Measurements from ENCODE around the gene A1CF. TPM values are rescaled to one million over a fixed set of nuclear protein-coding genes. Genes with fewer than 3 reads are reported as not detected.

A1CF gene
- total and polyA plus RNA-seq, 2 experiments from 2014 or later: 0.05 TPM; not detected in 1

- H3K36me3 Mint-ChIP-seq (ENCODE audit: low read depth): no peaks in the 10 kb centered on the region
- no peak overlapping the region for H3K4me3 Mint-ChIP-seq
- no peak overlapping the region for H3K27ac Mint-ChIP-seq
- no peaks in the 10 kb centered on the region for H3K36me3 ChIP-seq (ENCODE audit: insufficient read depth)
- no peaks in the 10 kb centered on the region for H4K20me1 ChIP-seq (replicated peaks; ENCODE audit: insufficient read depth)
- TF ChIP-seq REST (IDR thresholded peaks at IDR 0.05; ENCODE audit: unreplicated experiment): no peak
- no peak for TF ChIP-seq EZH2phosphoT487 (IDR thresholded peaks at IDR 0.05; ENCODE audit: unreplicated experiment)
- no peak for TF ChIP-seq CTCF (conservative IDR thresholded peaks at IDR 0.05; ENCODE audit: low read depth in 2 of 2)
- TF ChIP-seq ZNF114 (CRISPR knock-in tag; IDR thresholded peaks at IDR 0.05): no peak
- no peak for TF ChIP-seq ZNF331 (CRISPR knock-in tag; IDR thresholded peaks at IDR 0.05; ENCODE audit: low read depth)
- TF ChIP-seq JUNB (IDR thresholded peaks at IDR 0.05; ENCODE audit: unreplicated experiment): no peak
- no peak for TF ChIP-seq NANOG (IDR thresholded peaks at IDR 0.05; ENCODE audit: borderline replicate concordance)
- no peak for TF ChIP-seq ZNF462 (CRISPR knock-in tag; IDR thresholded peaks at IDR 0.05)
- no peak for TF ChIP-seq EZH2 (IDR thresholded peaks at IDR 0.05; ENCODE audit: low read depth, unreplicated experiment)
- TF ChIP-seq CREB1 (CRISPR knock-in tag; IDR thresholded peaks at IDR 0.05; ENCODE audit: low read depth): no peak
- TF ChIP-seq ETS1 (IDR thresholded peaks at IDR 0.05): no peak
- TF ChIP-seq POLR2AphosphoS5 (IDR thresholded peaks at IDR 0.05; ENCODE audit: low read depth): no peak
- TF ChIP-seq STAT1 (IDR thresholded peaks at IDR 0.05; ENCODE audit: unreplicated experiment): no peak
- no peaks in the 10 kb centered on the region for H3K9me2 ChIP-seq (ENCODE audit: insufficient read depth)
- no peaks in the 10 kb centered on the region for H3K27me3 Mint-ChIP-seq (ENCODE audit: insufficient read depth, low read depth, poor library complexity)
- H3K9me3 Mint-ChIP-seq: no peaks in the 10 kb centered on the region
- H3K79me2 ChIP-seq (replicated peaks; ENCODE audit: insufficient read depth): no peaks in the 10 kb centered on the region
- ATAC-seq: no peak
- no peaks in the 10 kb centered on the region for H3K4me1 ChIP-seq (ENCODE audit: insufficient read depth)
- no peaks in the 10 kb centered on the region for H3F3A ChIP-seq (replicated peaks; ENCODE audit: low read depth)
- no peak overlapping the region for H3K4me3 ChIP-seq
- no peaks in the 10 kb centered on the region for H3K27me3 ChIP-seq (ENCODE audit: insufficient read depth)
- H3K4me2 ChIP-seq: no peak overlapping the region
- H2AFZ ChIP-seq: no peak overlapping the region
- DNase-seq (ENCODE audit: low spot score): no peak
- H3K27ac ChIP-seq (ENCODE audit: low read depth): no peak overlapping the region
- no peaks in the 10 kb centered on the region for H3K4me1 Mint-ChIP-seq
Measured at GRCh38 chr10:50832171-50832751, 53.2 kb downstream of the A1CF start.
